Measurements from ENCODE around the gene RBPJ.

RBPJ gene

GRCh38 chr4:26431461-26432180, 110.8 kb downstream of the RBPJ start:
- no peak for TF ChIP-seq ARNT (IDR thresholded peaks at IDR 0.05)
- no peak for TF ChIP-seq BHLHE40 (IDR thresholded peaks at IDR 0.05; ENCODE audit: borderline replicate concordance)
- TF ChIP-seq SP1 (IDR thresholded peaks at IDR 0.05): no peak
- POLR2A ChIA-PET: no interaction called here
- CTCF ChIA-PET: no interaction called here
- DNase-seq (ENCODE audit: extremely low spot score): no peak

DNA sequence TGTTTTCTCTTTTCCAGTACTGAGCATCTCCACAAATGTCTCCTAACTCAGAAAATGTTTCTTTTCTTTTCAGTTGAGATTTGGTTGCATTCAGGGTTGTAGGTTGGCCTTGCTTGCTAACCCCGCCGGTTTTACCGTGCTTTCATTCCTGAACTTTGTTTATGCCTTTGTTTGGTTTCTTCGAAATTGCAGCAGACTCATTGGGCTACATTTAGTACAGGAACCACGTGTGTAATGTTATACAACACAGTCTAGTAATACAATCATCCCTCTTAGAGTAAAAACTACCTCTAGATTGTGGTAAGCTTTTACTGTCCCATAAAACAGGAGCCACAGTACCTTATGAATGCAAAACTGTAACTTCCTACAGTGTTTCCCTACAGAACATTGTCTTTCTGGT, 111.6 kb downstream of the RBPJ start:
- TF ChIP-seq FOXM1 (IDR thresholded peaks at IDR 0.05; ENCODE audit: borderline replicate concordance) (no peak), FOXA1 (IDR thresholded peaks at IDR 0.05) (no peak), TARDBP (IDR thresholded peaks at IDR 0.05) (no peak), ARNT (IDR thresholded peaks at IDR 0.05) (no peak), SP1 (IDR thresholded peaks at IDR 0.05) (no peak), L3MBTL2 (conservative IDR thresholded peaks at IDR 0.05) (no peak), PKNOX1 (IDR thresholded peaks at IDR 0.05) (no peak), SUZ12 (IDR thresholded peaks at IDR 0.05) (no peak), ZNF384 (IDR thresholded peaks at IDR 0.05) (no peak), BHLHE40 (IDR thresholded peaks at IDR 0.05; ENCODE audit: borderline replicate concordance) (no peak), NFRKB (IDR thresholded peaks at IDR 0.05) (no peak), CTBP1 (IDR thresholded peaks at IDR 0.05; ENCODE audit: borderline replicate concordance) (no peak), LEF1 (IDR thresholded peaks at IDR 0.05; ENCODE audit: borderline replicate concordance) (no peak)
- POLR2A ChIA-PET: no interaction called here
- CTCF ChIA-PET: no interaction called here
- no peak for DNase-seq (ENCODE audit: extremely low spot score)

DNA sequence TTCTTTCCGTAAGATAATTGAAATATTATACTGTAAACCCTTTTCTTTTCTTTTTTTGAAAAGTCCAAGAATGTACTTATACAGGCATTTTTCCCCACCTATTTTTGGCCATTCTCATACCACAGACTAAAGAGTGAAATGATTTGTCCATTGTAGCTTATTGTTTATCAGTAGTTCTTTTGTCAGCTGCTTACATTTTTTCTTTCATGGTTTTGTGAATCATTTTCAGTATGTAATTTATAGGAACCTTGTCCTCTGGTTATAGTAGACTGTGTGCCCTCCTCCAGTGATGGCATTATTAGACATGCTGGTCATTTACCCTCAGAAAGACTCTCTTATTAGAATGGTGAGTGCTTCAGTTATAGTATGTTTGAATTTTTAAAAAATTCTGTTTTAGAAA, 112.7 kb downstream of the RBPJ start:
- ChIA-PET POLR2A (no interaction called here), CTCF (interaction anchor here (0.6 kb wide), 1 partner anchor 14 kb away, joined by 3 read pairs; no protein-coding TSS in a partner anchor)
- TF ChIP-seq ELF4 (IDR thresholded peaks at IDR 0.05) (no peak), FOXK2 (IDR thresholded peaks at IDR 0.05) (no peak), L3MBTL2 (conservative IDR thresholded peaks at IDR 0.05) (no peak), CTBP1 (IDR thresholded peaks at IDR 0.05; ENCODE audit: borderline replicate concordance) (no peak), HDGF (IDR thresholded peaks at IDR 0.05; ENCODE audit: borderline replicate concordance) (no peak), PKNOX1 (IDR thresholded peaks at IDR 0.05) (no peak), SP1 (IDR thresholded peaks at IDR 0.05) (no peak), BHLHE40 (IDR thresholded peaks at IDR 0.05; ENCODE audit: borderline replicate concordance) (no peak), ZNF384 (IDR thresholded peaks at IDR 0.05) (no peak), TARDBP (IDR thresholded peaks at IDR 0.05) (no peak), NFRKB (IDR thresholded peaks at IDR 0.05) (no peak), SUZ12 (IDR thresholded peaks at IDR 0.05) (no peak), LEF1 (IDR thresholded peaks at IDR 0.05; ENCODE audit: borderline replicate concordance) (no peak), ARNT (IDR thresholded peaks at IDR 0.05) (no peak), FOXM1 (IDR thresholded peaks at IDR 0.05; ENCODE audit: borderline replicate concordance) (no peak), FOXA1 (IDR thresholded peaks at IDR 0.05) (no peak)
- DNase-seq (ENCODE audit: extremely low spot score): no peak

DNA sequence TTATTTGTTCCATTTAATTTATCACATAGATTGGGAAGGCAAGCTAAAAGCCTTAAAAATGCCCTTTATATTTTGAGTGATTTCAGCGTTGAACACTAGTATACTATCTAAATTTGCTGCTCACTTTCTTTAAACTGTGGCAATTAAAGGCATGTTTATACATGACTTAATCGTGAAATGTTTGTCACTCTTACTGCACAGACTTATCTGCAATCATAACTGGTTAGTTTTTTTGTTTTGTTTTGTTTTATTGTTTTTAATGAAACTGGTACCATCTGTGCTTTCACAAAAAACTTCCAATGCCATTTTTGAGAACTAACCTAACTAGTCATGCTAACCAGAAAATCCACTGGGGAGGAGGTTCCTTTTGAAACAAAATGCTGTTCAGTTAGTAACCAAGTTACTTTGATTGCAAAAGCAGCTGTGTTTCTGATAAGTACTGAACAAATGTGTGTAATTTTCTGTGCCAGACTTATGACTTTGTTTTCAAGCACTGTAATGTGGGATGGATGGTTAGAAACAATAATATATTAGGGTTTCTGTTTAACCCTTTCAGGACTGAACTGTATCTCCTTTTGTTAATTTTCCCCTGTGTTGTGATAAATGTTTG, 113.3 kb downstream of the RBPJ start:
- POLR2A ChIA-PET: no interaction called here
- CTCF ChIA-PET: interaction anchor here (0.6 to 0.8 kb wide), 2 partner anchors 14 to 367 kb away, joined by 3 read pairs; no protein-coding TSS in a partner anchor
- TF ChIP-seq L3MBTL2 (conservative IDR thresholded peaks at IDR 0.05) (no peak), SUZ12 (IDR thresholded peaks at IDR 0.05) (no peak), ZNF384 (IDR thresholded peaks at IDR 0.05) (no peak), FOXK2 (IDR thresholded peaks at IDR 0.05) (no peak), ELF4 (IDR thresholded peaks at IDR 0.05) (no peak), PKNOX1 (IDR thresholded peaks at IDR 0.05) (no peak), HDGF (IDR thresholded peaks at IDR 0.05; ENCODE audit: borderline replicate concordance) (no peak), ARNT (IDR thresholded peaks at IDR 0.05) (no peak), NFRKB (IDR thresholded peaks at IDR 0.05) (no peak), LEF1 (IDR thresholded peaks at IDR 0.05; ENCODE audit: borderline replicate concordance) (no peak), FOXM1 (IDR thresholded peaks at IDR 0.05; ENCODE audit: borderline replicate concordance) (no peak), SP1 (IDR thresholded peaks at IDR 0.05) (no peak), FOXA1 (IDR thresholded peaks at IDR 0.05) (no peak), CTBP1 (IDR thresholded peaks at IDR 0.05; ENCODE audit: borderline replicate concordance) (no peak), TARDBP (IDR thresholded peaks at IDR 0.05) (no peak)
- DNase-seq (ENCODE audit: extremely low spot score): no peak

- ChIA-PET POLR2A (no interaction called here), CTCF (no interaction called here)
- DNase-seq (ENCODE audit: extremely low spot score): no peak
- TF ChIP-seq CTBP1 (IDR thresholded peaks at IDR 0.05; ENCODE audit: borderline replicate concordance) (no peak), TARDBP (IDR thresholded peaks at IDR 0.05) (no peak), SUZ12 (IDR thresholded peaks at IDR 0.05) (no peak), L3MBTL2 (conservative IDR thresholded peaks at IDR 0.05) (no peak), NFRKB (IDR thresholded peaks at IDR 0.05) (no peak), BHLHE40 (IDR thresholded peaks at IDR 0.05; ENCODE audit: borderline replicate concordance) (no peak), FOXM1 (IDR thresholded peaks at IDR 0.05; ENCODE audit: borderline replicate concordance) (no peak), ZNF384 (IDR thresholded peaks at IDR 0.05) (no peak), ELF4 (IDR thresholded peaks at IDR 0.05) (no peak), ARNT (IDR thresholded peaks at IDR 0.05) (no peak), LEF1 (IDR thresholded peaks at IDR 0.05; ENCODE audit: borderline replicate concordance) (no peak), FOXK2 (IDR thresholded peaks at IDR 0.05) (no peak), FOXA1 (IDR thresholded peaks at IDR 0.05) (no peak), SP1 (IDR thresholded peaks at IDR 0.05) (no peak), HDGF (IDR thresholded peaks at IDR 0.05; ENCODE audit: borderline replicate concordance) (no peak), PKNOX1 (IDR thresholded peaks at IDR 0.05) (no peak)
These were observed 120.3 kb downstream of the RBPJ start for GRCh38 chr4:26441102-26441501.
